Psoas muscle (tissue), 8 donors: ENCODE measurements around the gene RSPH3. TPM values are rescaled to one million over a fixed set of nuclear protein-coding genes. Genes with fewer than 3 reads are reported as not detected.

Source experiments
- ATAC-seq, 4 donors: fragments of 200-7000 bp; cut with Tn5 transposase; one replicate each; pipeline ENCODE4 v1.9.1; 2020; ENCODE audit warnings: moderate library complexity in 3 of 4, mild to moderate bottlenecking in 2 of 4
- DNase-seq, 2 donors: peaks; one replicate each; pipeline ENCODE4 v3.0.0-alpha.2; 2020
- H3K27ac ChIP-seq: fragments of 200-600 bp; one replicate; pipeline ENCODE4 v1.8.0; 2022
- H3K27me3 ChIP-seq, 3 donors: fragments of 200-600 bp in 1 of 3; one replicate each; pipeline versions ENCODE4 v1.6.1 to v1.8.0; 2013 to 2022; ENCODE audit warnings: low read length in 2 of 3, mild to moderate bottlenecking in 2 of 3, moderate library complexity in 1 of 3; ENCODE audit not compliant: insufficient read depth in 3 of 3
- H3K36me3 ChIP-seq, 2 donors: fragments of 200-600 bp in 1 of 2; one replicate each; pipeline versions ENCODE4 v1.6.1 to v1.8.0; 2013 to 2022; ENCODE audit warnings: low read depth in 1 of 2, mild to moderate bottlenecking in 1 of 2, moderate library complexity in 1 of 2; ENCODE audit not compliant: insufficient read depth in 1 of 2
- H3K4me1 ChIP-seq: fragments of 200-600 bp; one replicate; pipeline ENCODE4 v1.8.0; 2022
- H3K4me3 ChIP-seq: fragments of 200-600 bp; one replicate; pipeline ENCODE4 v1.8.0; 2022; ENCODE audit warnings: mild to moderate bottlenecking
- H3K9me3 ChIP-seq: fragments of 200-600 bp; one replicate; pipeline ENCODE4 v1.8.0; 2022
- WGBS, 3 donors: extraction: QIAGEN DNeasy Blood & Tissue Kit; methylation state at CpG; one replicate each; pipeline versions ENCODE4 v1.1.6 to v1.1.7; 2013; 5-methylcytosine and 5-hydroxymethylcytosine counted together
- intact Hi-C, 2 donors: fragments of 100-400 bp; cut with DNase I; formaldehyde crosslinking; loops; one replicate each; pipeline versions ENCODE4 v1.11.0 to v1.14.2; 2022
- polyA plus RNA-seq, 3 donors: library from polyadenylated mRNA; stranded (reverse); fragments of 200-250 nt; gene quantifications; one replicate each; pipeline ENCODE4 v1.2.3, GENCODE V29; 2013
- total RNA-seq, 4 donors: library from RNA; stranded (reverse); fragmentation: NEBNext Ultra II Directional in 2 of 4; extraction: Animal tissue kit (Norgen Biotek cat#: 25700) in 2 of 4; gene quantifications; one replicate each; pipeline versions ENCODE4 v1.2.1 to v1.2.4, GENCODE V29; 2021 to 2023
- TF ChIP-seq, protein P1 (sequence below): fragments of 200-600 bp; IDR thresholded peaks from one replicate; pipeline ENCODE4 v1.8.0; 2022; ENCODE audit warnings: antibody characterized with exemption
- donor health status: healthy with polysubstance abuse.
- donor health status: DM: no; HTN: no; CAD: no; lungs with moderate emphysema.
- donor health status: Bipolar disorder and iron deficiency.
- donor health status: healthy.
- donor health status: DM: yes; HTN: yes; CAD: no.
- donor health status: DM: no; HTN: no; CAD: no.
- donor health status: DM: no; HTN: no; CAD: no.
- donor health status: DM: yes; HTN: yes; CAD: no.

The RSPH3 gene
- total and polyA plus RNA-seq, 7 donors = 1.4 to 5.2 (median 2.8) TPM

DNA sequence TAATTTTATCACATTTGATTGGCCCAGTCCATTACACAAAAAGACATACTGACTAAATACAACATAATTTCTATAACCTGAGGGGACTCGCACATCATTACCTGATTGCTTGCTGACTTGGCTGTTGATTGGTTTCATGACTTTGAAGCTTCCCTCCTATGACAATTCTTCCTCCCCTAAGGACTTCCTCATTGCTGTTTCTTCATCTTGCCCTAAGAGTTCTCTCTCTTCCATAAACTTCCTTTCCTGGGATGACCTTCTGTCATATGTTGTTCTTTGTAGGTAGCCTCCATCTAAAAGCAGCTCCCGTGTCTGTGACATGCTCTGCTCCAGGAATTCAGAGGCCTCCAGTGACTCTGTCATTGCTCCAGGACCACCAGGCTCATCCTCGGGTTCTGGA, 22.6 kb downstream of the RSPH3 start:
- WGBS, 3 donors = 81 to 84% (median 83%) methylated on average over 3 of the region's 3 CpGs
- ATAC-seq (no peak), DNase-seq (no peak)
- no peaks in the 10 kb centered on the region for H3K27me3 ChIP-seq
- H3K36me3 ChIP-seq = peaks cover 0 to 52% of the 10 kb centered on the region in 2 donors
- no peak overlapping the region for H3K27ac ChIP-seq
- H3K9me3 ChIP-seq = no peaks in the 10 kb centered on the region
- TF ChIP-seq, protein P1, sequence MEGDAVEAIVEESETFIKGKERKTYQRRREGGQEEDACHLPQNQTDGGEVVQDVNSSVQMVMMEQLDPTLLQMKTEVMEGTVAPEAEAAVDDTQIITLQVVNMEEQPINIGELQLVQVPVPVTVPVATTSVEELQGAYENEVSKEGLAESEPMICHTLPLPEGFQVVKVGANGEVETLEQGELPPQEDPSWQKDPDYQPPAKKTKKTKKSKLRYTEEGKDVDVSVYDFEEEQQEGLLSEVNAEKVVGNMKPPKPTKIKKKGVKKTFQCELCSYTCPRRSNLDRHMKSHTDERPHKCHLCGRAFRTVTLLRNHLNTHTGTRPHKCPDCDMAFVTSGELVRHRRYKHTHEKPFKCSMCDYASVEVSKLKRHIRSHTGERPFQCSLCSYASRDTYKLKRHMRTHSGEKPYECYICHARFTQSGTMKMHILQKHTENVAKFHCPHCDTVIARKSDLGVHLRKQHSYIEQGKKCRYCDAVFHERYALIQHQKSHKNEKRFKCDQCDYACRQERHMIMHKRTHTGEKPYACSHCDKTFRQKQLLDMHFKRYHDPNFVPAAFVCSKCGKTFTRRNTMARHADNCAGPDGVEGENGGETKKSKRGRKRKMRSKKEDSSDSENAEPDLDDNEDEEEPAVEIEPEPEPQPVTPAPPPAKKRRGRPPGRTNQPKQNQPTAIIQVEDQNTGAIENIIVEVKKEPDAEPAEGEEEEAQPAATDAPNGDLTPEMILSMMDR = no peak
- no peaks in the 10 kb centered on the region for H3K4me1 ChIP-seq
- intact Hi-C loops = no loop called here
- no peak overlapping the region for H3K4me3 ChIP-seq

DNA sequence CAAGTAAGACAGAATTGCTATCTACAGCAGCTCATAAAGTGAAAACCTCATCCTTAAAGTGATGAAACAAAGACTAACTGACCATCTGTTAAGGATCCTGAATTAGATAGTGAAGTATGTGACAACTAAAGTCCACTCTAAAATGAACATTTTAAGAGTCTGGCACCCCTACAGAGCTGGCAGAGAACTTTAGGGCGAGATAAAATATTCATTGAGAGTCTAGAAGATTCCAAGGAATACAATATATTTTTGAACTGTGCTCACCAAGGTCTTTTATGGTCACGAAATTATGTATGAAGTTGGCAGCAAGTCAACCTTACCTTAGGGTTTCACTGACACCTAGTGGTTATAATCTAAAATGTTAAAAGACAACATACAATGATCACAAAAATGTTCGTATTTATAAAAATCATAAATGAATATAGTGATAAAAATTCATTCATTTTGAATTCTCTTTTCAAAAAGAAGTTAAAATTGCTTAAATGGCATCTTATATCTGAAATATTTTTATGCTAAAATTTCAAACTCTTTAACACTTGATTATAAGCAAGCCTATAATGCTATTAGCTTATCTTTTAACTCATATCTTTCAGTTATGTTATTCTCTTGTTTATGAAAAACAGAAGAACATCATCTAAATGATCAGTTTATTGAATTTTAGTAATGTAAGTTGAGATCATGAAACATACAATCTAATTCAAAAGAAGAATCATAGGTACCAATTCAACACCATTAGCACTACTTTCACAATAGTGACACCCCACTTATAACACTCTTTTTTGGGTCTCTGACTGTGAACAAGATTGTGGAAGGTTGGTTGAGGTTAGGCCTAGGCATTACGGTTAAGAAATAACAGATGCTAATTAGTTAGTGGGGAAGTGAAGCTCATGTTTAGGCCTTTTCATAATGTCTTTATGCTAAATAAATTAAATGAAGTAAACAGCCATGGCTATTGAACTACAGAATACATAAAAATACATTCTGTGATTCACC, 27.5 kb downstream of the RSPH3 start:
- DNase-seq (no peak), ATAC-seq (peak; percentile 36 to 74 (median 52))
- no peaks in the 10 kb centered on the region for H3K27me3 ChIP-seq
- H3K9me3 ChIP-seq = no peaks in the 10 kb centered on the region
- no peak overlapping the region for H3K27ac ChIP-seq
- peaks cover 3 to 30% of the 10 kb centered on the region in 2 donors for H3K36me3 ChIP-seq
- no peaks in the 10 kb centered on the region for H3K4me1 ChIP-seq
- H3K4me3 ChIP-seq = no peak overlapping the region
- intact Hi-C loops = loop anchor here (2.0 to 5.0 kb wide), 3 partner anchors 185 to 268 kb away; no protein-coding TSS in a partner anchor
- TF ChIP-seq, protein P1 = peak; percentile 63
- WGBS, 3 donors = 39 to 46% (median 43%) methylated on average over 4 of the region's 4 CpGs

DNA sequence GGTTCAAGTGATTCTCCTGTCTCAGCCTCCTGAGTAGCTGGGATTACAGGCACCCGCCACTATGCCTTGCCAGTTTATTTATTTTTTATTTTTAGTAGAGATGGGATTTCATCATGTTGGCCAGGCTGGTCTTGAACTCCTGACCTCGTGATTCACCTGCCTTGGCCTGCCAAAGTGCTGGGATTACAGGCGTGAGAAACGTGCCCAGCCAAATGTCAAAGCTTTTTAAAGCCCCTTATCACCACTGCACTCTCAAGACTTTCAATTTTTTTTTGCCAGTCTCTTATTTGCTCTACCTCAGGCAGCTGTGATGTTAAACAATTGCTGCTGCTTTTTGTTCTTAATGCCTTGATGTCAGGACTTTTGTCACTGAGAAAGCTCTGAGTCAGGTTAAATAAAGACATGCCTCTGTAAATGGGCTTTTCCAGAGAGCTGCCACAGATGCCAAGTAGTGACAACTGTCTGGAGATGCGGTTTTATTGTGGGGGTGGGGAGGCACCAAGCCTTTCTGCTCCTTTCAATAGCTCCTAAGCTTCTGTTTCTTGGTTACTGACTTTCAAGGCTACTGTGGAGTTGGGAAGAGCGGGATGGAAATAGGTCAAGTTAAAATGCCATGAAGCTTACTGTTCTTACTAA, 29.2 kb downstream of the RSPH3 start:
- DNase-seq = no peak
- Histone ChIP-seq H3K4me3 (no peak overlapping the region), H3K36me3 (peaks cover 3 to 12% of the 10 kb centered on the region in 2 donors), H3K9me3 (no peaks in the 10 kb centered on the region), H3K27me3 (no peaks in the 10 kb centered on the region), H3K4me1 (no peaks in the 10 kb centered on the region), H3K27ac (no peak overlapping the region)
- WGBS, 3 donors = 31 to 59% (median 41%) methylated on average over 6 of the region's 6 CpGs
- TF ChIP-seq, protein P1 = no peak
- intact Hi-C loops = loop anchor here in 1 of 2 donors (5.0 kb wide), 1 partner anchor 183 kb away; no protein-coding TSS in a partner anchor
- ATAC-seq = peak; percentile 44 to 92 (median 74)

DNA sequence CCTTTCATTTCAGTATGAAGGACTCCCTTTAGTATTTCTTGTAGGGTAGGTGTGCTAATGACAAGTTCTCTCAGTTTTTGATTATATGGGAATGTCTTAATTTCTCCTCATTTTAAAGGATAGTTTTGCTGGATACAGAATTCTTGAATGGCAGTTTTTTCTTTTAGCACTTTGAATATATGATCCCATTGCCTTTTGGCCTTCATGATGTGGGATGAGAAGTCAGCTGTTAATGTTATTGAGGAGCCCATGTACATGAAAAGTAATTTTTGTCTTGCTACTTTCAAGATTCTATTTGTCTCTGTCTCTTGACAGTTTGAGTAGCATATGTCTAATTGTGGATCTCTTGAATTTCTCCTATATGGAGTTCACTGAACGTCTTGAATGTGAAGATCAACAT, 30.9 kb downstream of the RSPH3 start:
- H3K27me3 ChIP-seq = no peaks in the 10 kb centered on the region
- DNase-seq (no peak), ATAC-seq (no peak)
- H3K9me3 ChIP-seq = no peaks in the 10 kb centered on the region
- peaks cover 0 to 3% of the 10 kb centered on the region in 2 donors for H3K36me3 ChIP-seq
- TF ChIP-seq, protein P1 = no peak
- H3K27ac ChIP-seq = no peak overlapping the region
- no peak overlapping the region for H3K4me3 ChIP-seq
- intact Hi-C loops = no loop called here
- 91 to 99% (median 94%) methylated on average over 1 of the region's 1 CpG for WGBS, 3 donors
- H3K4me1 ChIP-seq = no peaks in the 10 kb centered on the region
